Body of pancreas (tissue), 4 donors: ENCODE data around the gene SLC10A7.

Experiments used
- POLR2A ChIP-seq, 3 donors: fragments of 450-650 bp; IDR thresholded peaks; one replicate each; pipeline ENCODE4 v1.6.1; 2016; ENCODE audit warnings: antibody characterized with exemption in 3 of 3, mild to moderate bottlenecking in 2 of 3
- TF ChIP-seq, protein P1 (sequence below), 7 experiments: fragments of 450-650 bp in 4 of 7; fragments of 200-600 bp in 3 of 7; sonication (generic) in 3 of 7; IDR thresholded peaks; one replicate each; pipeline ENCODE4 v1.5.1; 2016 to 2019; ENCODE audit warnings: antibody characterized with exemption in 7 of 7

- TF ChIP-seq, protein P1, sequence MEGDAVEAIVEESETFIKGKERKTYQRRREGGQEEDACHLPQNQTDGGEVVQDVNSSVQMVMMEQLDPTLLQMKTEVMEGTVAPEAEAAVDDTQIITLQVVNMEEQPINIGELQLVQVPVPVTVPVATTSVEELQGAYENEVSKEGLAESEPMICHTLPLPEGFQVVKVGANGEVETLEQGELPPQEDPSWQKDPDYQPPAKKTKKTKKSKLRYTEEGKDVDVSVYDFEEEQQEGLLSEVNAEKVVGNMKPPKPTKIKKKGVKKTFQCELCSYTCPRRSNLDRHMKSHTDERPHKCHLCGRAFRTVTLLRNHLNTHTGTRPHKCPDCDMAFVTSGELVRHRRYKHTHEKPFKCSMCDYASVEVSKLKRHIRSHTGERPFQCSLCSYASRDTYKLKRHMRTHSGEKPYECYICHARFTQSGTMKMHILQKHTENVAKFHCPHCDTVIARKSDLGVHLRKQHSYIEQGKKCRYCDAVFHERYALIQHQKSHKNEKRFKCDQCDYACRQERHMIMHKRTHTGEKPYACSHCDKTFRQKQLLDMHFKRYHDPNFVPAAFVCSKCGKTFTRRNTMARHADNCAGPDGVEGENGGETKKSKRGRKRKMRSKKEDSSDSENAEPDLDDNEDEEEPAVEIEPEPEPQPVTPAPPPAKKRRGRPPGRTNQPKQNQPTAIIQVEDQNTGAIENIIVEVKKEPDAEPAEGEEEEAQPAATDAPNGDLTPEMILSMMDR (IDR thresholded peaks at IDR 0.05): no peak
- TF ChIP-seq POLR2A (IDR thresholded peaks at IDR 0.05): no peak
These were observed 309.0 kb downstream of the SLC10A7 start for GRCh38 chr4:146212781-146213180.
